Left forelimb (tissue), 1 donor: Measurements from ENCODE around the gene AVPR2.

Experiments
- DNase-seq: peaks from one replicate; pipeline ENCODE4 v3.0.0-alpha.2; 2018; ENCODE audit warnings: low spot score

AVPR2 gene

DNA sequence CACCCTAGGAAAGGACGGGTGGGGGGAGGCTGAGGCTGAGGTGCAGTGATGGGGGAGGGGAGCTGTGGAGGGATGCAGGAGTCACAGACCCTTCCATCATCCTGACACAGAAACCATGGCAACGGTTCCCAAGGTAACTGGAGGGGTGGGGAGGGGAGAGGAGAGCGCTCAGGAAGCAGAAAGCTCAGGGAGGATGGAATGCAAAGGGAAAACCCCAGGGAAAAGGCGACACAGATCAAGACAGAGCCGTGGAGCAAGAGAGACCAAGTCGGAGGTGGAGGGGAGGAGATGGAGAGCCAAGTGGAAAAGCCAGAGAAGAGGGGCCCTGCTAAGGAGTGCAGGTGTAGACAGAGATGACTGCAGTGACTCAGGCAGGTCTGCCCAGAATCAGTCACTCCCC is 33.0 kb upstream of the AVPR2 start:
- DNase-seq: no peak

- no peak for DNase-seq
Observed at GRCh38 chrX:153871946-153872878, 32.3 kb upstream of the AVPR2 start.

GRCh38 chrX:153873282-153874084 is 31.0 kb upstream of the AVPR2 start:
- DNase-seq: no peak

- no peak for DNase-seq
Observed at GRCh38 chrX:153874085-153874365, 30.4 kb upstream of the AVPR2 start.

- no peak for DNase-seq
Observed at GRCh38 chrX:153874366-153875125, 29.9 kb upstream of the AVPR2 start.

- peak; percentile 78 for DNase-seq
Observed at GRCh38 chrX:153875391-153876111, 28.9 kb upstream of the AVPR2 start.

DNA sequence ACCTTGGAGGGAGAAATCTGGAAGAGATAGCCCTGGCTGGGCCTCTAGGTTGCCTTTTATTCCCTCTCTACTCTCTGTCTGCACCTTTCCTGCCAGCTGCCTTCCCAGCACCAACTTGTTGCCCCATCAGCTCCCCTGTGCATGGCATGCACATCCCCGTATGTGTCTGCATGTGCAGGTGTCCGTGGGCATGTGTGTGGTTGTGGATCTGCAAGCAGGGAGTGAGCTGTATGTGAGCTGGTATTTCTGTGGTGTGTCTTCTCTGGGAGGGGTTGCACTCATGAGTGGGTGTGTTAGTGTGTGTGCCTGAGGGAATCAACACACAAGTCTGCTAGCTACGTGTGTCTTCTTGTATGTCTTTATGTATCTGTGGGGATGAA is 28.4 kb upstream of the AVPR2 start:
- no peak for DNase-seq

DNA sequence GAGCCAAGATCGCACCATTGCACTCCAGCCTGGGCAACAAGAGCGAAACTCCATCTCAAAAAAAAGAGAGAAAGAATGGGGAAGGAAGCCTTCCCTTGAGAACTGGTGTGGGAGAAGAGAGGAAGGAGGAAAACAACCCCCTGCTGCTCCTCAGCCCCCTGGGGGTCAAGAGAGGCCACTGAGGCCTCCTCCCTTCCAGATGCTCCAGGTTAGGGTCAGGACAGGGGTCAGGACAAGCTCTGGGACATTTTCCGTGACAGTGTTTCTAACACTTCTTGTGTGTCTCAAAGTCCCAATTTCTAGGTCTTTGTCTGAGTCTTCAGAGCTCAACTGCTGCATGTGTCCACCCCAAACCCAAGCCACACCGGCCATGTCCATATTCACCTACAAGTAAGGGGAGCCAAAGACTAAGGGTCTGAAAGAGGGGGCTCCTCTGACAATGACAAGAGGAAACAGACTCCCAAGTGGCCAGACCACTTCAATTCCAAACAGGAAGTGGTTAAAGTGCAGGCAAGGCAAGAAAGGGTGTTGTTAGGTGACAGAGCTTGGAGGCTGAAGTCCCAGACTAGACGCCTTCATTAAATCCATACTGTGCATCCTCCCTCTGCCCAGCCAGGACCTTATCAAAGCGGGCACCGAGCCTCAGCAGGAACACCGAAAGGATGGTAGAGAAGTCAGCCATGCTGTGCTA is 26.8 kb upstream of the AVPR2 start:
- DNase-seq: no peak

GRCh38 chrX:153878345-153878744 is 26.1 kb upstream of the AVPR2 start:
- no peak for DNase-seq

DNA sequence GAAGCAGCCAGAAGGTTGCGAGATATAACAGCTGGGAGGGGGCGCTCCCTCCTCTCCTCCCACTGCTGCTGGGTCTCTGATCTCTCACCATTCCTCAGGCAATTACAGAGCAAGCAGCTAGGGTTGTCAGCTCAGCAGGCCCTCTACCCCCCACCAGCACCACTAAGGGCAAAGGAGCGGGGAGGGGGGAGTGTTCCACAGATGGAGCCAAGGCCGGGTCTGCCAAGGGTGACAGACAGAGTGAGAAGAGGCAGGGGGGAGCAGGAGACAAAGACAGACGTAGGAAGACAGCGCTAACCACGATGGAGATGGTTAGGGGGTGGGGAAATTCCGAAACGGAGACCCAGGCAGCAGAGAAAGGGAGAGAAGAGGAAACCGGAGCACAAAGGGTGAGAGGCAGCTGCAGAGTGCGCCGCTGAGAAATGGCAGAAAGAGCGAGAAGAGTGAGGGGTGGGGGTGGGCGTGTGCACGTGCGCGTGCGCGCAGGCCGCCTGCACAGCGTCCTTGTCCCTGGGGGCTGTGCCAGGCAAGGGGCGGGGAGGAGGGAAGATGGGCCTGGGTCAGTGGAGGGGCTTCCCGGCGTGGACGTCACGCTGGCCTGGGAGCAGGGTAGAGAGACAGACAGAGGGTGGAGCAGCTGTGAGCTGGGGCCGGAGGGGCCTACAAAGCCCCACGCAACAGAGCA is 25.4 kb upstream of the AVPR2 start:
- DNase-seq: no peak

GRCh38 chrX:153879741-153880439 is 24.6 kb upstream of the AVPR2 start:
- no peak for DNase-seq

- no peak for DNase-seq
Observed at GRCh38 chrX:153880440-153880815, 24.0 kb upstream of the AVPR2 start.

- DNase-seq: no peak
Observed at GRCh38 chrX:153881281-153881680, 23.2 kb upstream of the AVPR2 start.

GRCh38 chrX:153882086-153882498 is 22.4 kb upstream of the AVPR2 start:
- no peak for DNase-seq

- no peak for DNase-seq
Observed at GRCh38 chrX:153882557-153882956, 21.9 kb upstream of the AVPR2 start.

- no peak for DNase-seq
Observed at GRCh38 chrX:153883163-153883843, 21.2 kb upstream of the AVPR2 start.

- no peak for DNase-seq
Observed at GRCh38 chrX:153884136-153884535, 20.3 kb upstream of the AVPR2 start.

- DNase-seq: no peak
Observed at GRCh38 chrX:153884590-153884989, 19.9 kb upstream of the AVPR2 start.

DNA sequence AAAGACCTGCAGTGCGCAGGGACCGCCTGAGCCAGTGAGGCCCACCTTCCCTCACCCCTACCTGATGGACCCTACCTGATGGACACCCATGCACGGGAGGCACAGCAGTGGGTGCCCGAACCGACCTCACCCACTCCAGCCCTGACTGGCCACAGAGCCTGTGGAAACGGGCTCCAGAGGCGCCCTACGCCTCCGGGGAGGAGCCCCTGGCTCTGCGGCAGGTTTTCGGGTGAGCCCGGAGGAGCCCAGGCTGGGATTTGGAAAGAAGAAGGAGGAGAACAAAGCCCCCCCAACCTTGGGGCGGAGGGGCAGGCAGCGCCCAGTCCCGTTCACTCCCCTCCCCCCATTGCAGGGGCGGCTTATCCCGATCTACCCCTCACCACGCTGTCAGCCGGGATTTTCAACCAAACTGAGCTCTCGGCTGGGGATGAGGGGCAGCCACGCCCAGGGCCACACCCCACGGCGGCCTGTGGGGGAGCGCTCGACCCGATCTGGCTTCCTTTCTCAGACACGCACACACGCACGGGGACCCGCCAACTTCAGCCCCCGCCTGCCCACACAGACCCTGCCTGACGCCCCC is 19.2 kb upstream of the AVPR2 start:
- no peak for DNase-seq
